ENCODE measurements around the gene MRPS27. TPM values are rescaled to one million over a fixed set of nuclear protein-coding genes. Genes with fewer than 3 reads are reported as not detected.

The MRPS27 gene
- polyA plus RNA-seq, 2 of the 4 experiments (the other 2 are of a cell fraction) = 81.0 to 141 TPM

DNA sequence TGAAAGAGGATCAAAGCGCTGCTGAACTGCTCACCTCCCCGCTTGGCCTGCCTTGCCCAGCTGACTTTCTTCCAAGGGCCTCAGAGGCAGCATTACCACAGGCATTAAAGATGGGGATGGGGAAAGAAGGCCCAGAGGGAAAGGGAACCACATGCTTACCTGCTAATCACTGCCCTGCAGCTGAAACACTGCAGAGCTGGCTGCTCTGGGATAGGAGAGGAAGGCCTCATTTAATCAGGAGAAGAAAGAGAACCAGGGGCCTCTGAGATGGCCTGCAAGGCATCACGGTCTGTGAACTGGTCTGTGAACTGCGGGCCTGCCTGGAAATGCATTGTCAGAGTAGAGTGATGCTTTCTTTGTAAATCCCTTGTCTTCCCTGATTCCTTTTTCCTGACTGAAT is 44.9 kb upstream of the MRPS27 start:
- Histone ChIP-seq H3K27ac (peak overlapping the region in 1 of 2 experiments; percentile 81; a peak in 3 of 6 replicates), H3K9me3 (no peaks in the 10 kb centered on the region; the same call in 2 of the 3 replicates), H3K4me2 (no peak overlapping the region), H3K4me1 (peaks cover 29% of the 10 kb centered on the region), H3K4me3 (no peak overlapping the region)
- ATAC-seq (no peak), FAIRE-seq (no peak), DNase-seq (ENCODE audit: low read depth in 1 of 2, low spot score in 1 of 2) (no peak)
- 91% methylated on average over 4 of the region's 4 CpGs for WGBS (ENCODE audit: missing lambda C conversion rate)
- ChIA-PET CTCF (interaction anchor here (0.7 to 3.7 kb wide), 8 partner anchors 8 to 454 kb away, joined by 3 to 34 read pairs (median 18); no protein-coding TSS in a partner anchor), POLR2A (no interaction called here)
- TF ChIP-seq KDM1A (IDR thresholded peaks at IDR 0.05; ENCODE audit: low read depth) = no peak
- TF ChIP-seq, protein P1, sequence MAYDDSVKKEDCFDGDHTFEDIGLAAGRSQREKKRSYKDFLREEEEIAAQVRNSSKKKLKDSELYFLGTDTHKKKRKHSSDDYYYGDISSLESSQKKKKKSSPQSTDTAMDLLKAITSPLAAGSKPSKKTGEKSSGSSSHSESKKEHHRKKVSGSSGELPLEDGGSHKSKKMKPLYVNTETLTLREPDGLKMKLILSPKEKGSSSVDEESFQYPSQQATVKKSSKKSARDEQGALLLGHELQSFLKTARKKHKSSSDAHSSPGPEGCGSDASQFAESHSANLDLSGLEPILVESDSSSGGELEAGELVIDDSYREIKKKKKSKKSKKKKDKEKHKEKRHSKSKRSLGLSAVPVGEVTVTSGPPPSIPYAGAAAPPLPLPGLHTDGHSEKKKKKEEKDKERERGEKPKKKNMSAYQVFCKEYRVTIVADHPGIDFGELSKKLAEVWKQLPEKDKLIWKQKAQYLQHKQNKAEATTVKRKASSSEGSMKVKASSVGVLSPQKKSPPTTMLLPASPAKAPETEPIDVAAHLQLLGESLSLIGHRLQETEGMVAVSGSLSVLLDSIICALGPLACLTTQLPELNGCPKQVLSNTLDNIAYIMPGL (CRISPR knock-in tag; IDR thresholded peaks at IDR 0.05; ENCODE audit: borderline replicate concordance) = no peak
- no peak for TF ChIP-seq JUN (IDR thresholded peaks at IDR 0.05)
- TF ChIP-seq POLR2AphosphoS2 (conservative IDR thresholded peaks at IDR 0.05; ENCODE audit: low read length) = no peak
- TF ChIP-seq CBX8 (IDR thresholded peaks at IDR 0.05) = no peak
- TF ChIP-seq HEYL (CRISPR knock-in tag; IDR thresholded peaks at IDR 0.05) = no peak
- TF ChIP-seq, protein P2, sequence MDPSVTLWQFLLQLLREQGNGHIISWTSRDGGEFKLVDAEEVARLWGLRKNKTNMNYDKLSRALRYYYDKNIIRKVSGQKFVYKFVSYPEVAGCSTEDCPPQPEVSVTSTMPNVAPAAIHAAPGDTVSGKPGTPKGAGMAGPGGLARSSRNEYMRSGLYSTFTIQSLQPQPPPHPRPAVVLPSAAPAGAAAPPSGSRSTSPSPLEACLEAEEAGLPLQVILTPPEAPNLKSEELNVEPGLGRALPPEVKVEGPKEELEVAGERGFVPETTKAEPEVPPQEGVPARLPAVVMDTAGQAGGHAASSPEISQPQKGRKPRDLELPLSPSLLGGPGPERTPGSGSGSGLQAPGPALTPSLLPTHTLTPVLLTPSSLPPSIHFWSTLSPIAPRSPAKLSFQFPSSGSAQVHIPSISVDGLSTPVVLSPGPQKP (IDR thresholded peaks at IDR 0.05; ENCODE audit: low read depth, low read length) = no peak
- TF ChIP-seq EHMT2 (IDR thresholded peaks at IDR 0.05; ENCODE audit: low read depth) = no peak
- no peak for TF ChIP-seq FOXS1 (CRISPR knock-in tag; IDR thresholded peaks at IDR 0.05)
- no peak for TF ChIP-seq ZC3H11A (IDR thresholded peaks at IDR 0.05)
- no peak for TF ChIP-seq ESRRA (IDR thresholded peaks at IDR 0.05; ENCODE audit: borderline replicate concordance, low read length)
- no peak for TF ChIP-seq NPAS2 (CRISPR knock-in tag; IDR thresholded peaks at IDR 0.05; ENCODE audit: borderline replicate concordance)
- no peak for TF ChIP-seq CHD2 (IDR thresholded peaks at IDR 0.05; ENCODE audit: low read length, partially characterized antibody)

DNA sequence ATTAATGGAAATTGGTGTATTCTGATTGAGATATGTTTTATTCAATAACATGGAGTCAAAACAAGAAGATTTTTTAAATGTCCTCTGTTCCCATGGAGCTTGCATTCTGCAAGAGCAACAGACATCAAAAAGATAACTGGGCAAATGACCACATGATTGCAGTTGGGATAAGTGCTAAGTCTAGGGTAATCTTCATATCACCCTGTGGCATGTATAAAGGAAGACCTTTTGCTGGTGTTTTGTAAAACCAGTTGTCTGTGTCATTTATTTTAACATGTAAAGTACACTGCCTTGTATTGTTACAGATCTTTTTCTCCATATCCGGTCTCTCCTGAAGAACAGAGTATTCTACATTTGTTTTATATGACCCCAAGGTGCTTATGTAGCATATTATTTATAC is 44.1 kb upstream of the MRPS27 start:
- peaks cover 29% of the 10 kb centered on the region for H3K4me1 ChIP-seq
- DNase-seq (ENCODE audit: low read depth in 1 of 2, low spot score in 1 of 2) (no peak), FAIRE-seq (no peak), ATAC-seq (no peak)
- H3K4me2 ChIP-seq = no peak overlapping the region
- CTCF ChIA-PET = interaction anchor here (0.7 to 3.7 kb wide), 2 partner anchors 160 to 455 kb away, joined by 3 to 34 read pairs; no protein-coding TSS in a partner anchor
- H3K27ac ChIP-seq = peak overlapping the region; percentile 48 to 72; a peak in 3 of 6 replicates
- TF ChIP-seq, protein P3, sequence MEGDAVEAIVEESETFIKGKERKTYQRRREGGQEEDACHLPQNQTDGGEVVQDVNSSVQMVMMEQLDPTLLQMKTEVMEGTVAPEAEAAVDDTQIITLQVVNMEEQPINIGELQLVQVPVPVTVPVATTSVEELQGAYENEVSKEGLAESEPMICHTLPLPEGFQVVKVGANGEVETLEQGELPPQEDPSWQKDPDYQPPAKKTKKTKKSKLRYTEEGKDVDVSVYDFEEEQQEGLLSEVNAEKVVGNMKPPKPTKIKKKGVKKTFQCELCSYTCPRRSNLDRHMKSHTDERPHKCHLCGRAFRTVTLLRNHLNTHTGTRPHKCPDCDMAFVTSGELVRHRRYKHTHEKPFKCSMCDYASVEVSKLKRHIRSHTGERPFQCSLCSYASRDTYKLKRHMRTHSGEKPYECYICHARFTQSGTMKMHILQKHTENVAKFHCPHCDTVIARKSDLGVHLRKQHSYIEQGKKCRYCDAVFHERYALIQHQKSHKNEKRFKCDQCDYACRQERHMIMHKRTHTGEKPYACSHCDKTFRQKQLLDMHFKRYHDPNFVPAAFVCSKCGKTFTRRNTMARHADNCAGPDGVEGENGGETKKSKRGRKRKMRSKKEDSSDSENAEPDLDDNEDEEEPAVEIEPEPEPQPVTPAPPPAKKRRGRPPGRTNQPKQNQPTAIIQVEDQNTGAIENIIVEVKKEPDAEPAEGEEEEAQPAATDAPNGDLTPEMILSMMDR (IDR thresholded peaks at IDR 0.05) = no peak
- TF ChIP-seq KDM5A (IDR thresholded peaks at IDR 0.05) (no peak), NFE2L2 (conservative IDR thresholded peaks at IDR 0.05; ENCODE audit: low read length) (no peak), RCOR1 (IDR thresholded peaks at IDR 0.05; ENCODE audit: low read depth, low read length) (no peak), EP300 (IDR thresholded peaks at IDR 0.05) (no peak), GATA3 (IDR thresholded peaks at IDR 0.05; ENCODE audit: borderline replicate concordance) (no peak), RNF2 (IDR thresholded peaks at IDR 0.05; ENCODE audit: borderline replicate concordance, low read depth) (no peak), ESRRA (IDR thresholded peaks at IDR 0.05; ENCODE audit: borderline replicate concordance, low read length) (no peak), HOXB13 (CRISPR knock-in tag; IDR thresholded peaks at IDR 0.05; ENCODE audit: low read depth) (no peak), JUNB (IDR thresholded peaks at IDR 0.05) (no peak), ZNF302 (CRISPR knock-in tag; IDR thresholded peaks at IDR 0.05) (no peak), RAD21 (conservative IDR thresholded peaks at IDR 0.05 in 1 of 2, IDR thresholded peaks at IDR 0.05 in 1 of 2) (no peak), RFX5 (IDR thresholded peaks at IDR 0.05) (no peak), CHD4 (IDR thresholded peaks at IDR 0.05; ENCODE audit: borderline replicate concordance) (no peak), FOSL2 (IDR thresholded peaks at IDR 0.05) (no peak), FOSL2 (CRISPR knock-in tag; IDR thresholded peaks at IDR 0.05) (no peak)
- TF ChIP-seq, protein P4, sequence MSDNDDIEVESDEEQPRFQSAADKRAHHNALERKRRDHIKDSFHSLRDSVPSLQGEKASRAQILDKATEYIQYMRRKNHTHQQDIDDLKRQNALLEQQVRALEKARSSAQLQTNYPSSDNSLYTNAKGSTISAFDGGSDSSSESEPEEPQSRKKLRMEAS (IDR thresholded peaks at IDR 0.05) = no peak
- WGBS (ENCODE audit: missing lambda C conversion rate) = 94% methylated on average over 1 of the region's 1 CpG
- no peak overlapping the region for H3K4me3 ChIP-seq
- H3K9me3 ChIP-seq = no peaks in the 10 kb centered on the region; the same call in 2 of the 3 replicates
- POLR2A ChIA-PET = interaction anchor here (0.9 kb wide), 1 partner anchor 453 kb away, joined by 3 read pairs; no protein-coding TSS in a partner anchor
